GM19240 (cell line): ENCODE measurements around the gene COL27A1.

ENCODE experiments used
- DNase-seq: peaks from one replicate; pipeline ENCODE4 v3.0.0; 2011; ENCODE audit warnings: low spot score; ENCODE audit not compliant: insufficient read length

COL27A1 gene

DNA sequence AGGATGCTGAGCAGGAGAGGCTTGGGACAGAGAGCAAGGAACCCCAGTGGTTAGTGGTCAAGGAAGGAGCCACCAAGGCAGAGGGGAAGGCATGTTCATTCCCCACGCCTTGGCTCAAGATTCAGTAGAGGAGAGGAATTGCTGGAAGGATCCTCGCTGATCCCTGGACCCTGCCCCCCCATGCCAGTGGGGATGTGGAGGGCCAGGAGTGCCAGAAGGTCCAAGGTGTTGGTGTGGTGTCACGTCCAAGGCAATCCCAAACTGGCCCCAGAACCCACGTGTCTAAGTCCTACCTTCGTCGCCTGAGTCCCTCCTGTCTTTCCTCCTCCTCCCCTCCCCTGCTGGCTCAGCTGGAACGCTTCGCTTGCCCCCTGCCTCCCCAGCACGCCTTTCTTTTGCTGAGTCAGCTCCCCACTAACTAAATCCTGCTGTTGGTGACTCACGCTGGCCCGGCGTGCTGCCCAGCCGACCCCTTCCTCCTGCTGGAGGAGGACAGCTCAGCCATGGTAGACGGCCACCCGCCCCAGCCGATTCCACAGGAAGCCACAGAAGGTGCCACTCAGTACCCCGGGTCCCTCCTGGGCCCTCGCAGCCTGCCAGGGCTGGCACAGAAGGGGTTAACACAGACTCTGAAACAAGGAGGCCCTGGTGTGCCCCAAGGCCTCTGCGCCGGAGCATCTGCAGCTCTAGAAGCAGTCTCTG lies 130.0 kb downstream of the COL27A1 start:
- no peak for DNase-seq

DNA sequence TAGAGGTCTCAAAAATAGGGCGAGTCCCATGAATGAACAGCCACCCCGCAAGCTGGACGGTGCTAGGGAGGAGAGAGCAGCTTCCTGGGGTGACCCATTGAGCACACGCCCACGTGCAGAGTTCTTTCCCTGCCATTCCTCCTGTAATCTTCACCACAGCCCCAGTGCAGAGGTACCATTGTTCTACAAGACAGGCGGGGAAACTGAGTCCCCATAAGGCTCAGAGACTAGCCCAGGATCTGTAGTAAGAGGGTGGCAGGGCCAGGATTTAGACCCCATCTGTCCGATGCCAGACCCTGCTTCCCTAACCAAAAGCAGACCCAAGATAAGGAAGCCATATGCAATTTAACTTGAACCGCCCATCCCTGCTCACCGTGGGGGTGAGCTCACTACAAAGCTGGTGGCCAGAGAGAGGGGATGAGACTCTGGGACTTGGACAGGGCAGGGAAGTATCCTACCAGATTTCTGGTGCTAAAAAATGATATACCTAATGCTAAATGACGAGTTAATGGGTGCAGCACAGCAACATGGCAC lies 130.9 kb downstream of the COL27A1 start:
- DNase-seq = no peak

DNA sequence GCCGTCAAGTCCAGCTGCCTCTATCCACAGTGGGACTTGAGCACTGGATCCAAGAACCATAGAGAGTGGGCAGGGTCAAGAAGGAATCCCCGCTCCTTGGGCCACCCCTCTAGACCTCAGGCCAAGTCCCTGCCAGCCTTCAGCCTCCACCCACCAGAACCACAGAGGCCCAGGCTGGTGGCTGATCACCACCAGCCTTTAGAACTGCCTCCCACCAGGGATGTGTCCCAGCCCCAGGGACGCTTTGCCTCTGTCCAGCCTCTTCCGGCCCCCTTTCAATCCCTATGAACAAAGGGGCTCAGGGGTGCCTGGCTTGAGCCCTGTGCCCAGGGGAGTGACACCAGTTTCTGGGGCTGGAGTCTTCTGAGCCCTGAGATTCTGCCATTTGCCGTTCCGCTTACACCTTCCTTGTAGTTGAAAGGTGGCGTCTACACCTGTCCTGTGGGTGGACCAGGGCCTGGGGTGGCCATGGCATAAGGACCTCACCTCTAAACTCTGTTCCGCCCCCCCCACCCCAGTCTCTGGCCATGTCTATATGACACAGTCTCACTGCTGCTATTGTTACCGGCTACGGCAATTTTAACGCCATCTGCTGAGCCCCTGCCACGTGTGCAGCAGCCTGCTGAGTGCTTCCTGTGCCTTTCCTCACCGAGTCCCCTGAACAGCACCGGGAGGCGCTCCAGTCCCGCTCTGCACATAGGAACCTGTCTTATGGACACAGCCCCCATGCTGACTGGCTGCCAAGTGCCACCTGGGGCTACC lies 131.8 kb downstream of the COL27A1 start:
- DNase-seq = no peak

DNA sequence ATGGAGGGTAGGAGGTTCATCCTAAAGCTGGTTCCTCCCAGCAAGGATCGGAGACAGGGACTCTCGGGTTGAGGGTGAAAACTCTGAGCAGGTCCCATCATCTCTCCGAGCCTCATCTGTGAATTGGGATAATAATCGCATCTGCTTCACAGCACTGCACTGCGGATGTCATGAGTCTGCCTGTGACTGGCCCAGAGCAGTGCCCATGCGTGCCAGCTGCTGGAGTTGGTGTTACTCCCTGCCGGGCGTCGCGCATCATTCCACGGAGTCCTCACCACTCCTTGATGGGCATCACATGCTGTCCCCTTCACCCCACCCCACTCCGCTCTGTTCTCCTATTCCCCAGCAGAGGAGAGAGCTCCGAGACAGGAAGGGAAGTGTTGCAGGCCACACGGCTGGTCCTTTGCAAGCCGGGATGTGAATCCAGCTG lies 132.4 kb downstream of the COL27A1 start:
- no peak for DNase-seq

DNA sequence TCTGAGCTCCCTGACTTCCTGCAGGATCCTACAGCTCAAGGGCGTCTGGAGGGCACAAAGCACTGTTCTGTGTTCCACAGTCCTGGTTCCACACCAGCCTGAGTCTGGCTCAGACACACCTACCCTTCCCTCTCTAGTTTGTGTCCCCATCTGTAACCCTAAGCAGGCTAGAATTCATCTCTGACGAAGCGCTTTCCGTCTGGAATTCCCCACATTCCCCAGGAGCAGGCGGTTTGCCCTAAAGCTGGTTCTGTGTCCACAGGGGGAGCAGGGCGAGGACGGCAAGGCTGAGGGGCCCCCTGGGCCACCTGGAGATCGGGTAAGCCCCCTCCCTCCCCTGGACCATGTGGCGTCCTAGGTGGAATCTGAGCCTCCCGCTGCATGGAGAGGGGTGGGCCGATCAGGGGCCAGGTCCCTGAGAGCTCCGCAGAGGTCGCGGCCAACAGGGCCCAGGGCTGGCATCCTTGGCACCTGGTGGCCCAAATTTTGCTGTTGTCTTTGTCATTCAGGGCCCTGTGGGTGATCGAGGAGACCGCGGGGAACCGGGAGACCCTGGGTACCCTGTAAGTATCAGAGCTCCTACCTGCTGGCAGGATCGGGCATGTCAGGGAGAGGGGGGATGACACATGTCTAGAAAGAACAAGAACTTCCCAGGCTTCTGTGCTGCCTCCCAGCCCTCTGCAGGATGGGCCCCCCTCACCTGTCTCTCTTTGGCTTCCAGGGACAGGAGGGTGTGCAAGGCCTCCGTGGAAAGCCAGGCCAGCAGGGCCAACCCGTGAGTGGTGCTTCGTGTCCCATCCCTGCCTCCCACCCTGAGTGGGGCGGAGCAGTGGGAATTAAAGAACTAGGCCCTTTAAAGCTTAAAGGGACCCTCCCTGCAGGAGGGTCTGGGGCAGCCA lies 133.1 kb downstream of the COL27A1 start:
- DNase-seq = no peak

DNA sequence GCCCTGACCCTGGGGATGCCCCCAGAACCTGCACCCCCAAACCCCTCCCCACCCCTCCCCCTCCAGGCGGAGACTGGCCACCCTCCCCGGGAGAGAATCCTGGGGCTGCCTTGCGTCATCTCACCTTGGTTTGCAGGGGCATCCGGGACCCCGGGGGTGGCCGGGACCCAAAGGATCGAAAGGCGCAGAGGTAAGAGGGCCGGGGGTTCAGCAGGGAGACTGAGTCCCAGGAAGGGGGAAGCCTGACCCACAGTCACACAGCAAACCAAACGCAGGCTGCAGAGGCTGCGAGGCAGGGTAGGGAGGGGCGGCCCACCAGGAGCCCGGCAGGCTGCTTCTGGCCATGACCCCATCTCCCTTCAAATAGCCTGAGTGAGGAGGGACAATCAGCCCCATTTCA lies 133.8 kb downstream of the COL27A1 start:
- no peak for DNase-seq

DNA sequence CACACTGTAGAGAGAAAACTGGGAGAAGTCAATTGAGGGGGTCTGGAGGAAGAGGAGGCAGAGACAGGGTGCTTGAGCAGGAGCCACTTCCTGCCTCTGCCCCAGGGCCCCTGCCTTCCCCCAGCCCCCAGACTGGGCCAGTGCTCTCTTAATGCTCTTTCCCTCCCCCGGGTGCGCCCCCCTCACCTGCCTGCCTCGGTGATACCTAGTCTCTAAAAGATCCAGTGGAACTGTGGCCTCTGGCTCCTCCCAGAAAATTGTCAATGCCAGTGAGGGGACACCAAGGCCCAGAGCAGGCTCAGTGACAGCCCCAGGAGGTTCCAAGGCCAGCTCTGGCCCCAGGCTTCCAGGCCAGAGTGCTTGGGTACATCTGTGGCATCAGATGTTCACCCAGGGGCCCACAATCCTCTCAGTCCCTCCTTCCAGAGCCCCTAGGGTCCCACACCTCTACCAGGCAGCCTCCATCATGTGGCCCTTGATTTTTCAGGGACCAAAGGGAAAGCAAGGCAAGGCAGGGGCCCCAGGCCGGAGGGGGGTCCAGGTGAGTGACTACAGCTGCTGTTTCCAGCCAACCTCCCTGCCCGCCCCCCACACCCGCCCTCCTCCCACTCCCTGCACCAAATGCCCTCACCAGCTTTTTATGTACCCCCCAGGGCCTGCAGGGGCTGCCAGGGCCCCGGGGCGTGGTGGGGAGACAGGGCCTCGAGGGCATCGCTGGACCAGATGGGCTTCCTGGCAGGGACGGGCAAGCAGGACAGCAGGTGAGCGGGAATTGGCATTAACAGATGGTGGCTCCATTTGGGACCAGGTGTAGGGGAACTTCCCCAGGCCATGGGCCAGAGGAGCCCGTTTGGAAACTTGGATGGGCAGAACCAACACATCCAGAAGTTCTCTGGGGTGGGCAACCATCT lies 134.5 kb downstream of the COL27A1 start:
- no peak for DNase-seq

DNA sequence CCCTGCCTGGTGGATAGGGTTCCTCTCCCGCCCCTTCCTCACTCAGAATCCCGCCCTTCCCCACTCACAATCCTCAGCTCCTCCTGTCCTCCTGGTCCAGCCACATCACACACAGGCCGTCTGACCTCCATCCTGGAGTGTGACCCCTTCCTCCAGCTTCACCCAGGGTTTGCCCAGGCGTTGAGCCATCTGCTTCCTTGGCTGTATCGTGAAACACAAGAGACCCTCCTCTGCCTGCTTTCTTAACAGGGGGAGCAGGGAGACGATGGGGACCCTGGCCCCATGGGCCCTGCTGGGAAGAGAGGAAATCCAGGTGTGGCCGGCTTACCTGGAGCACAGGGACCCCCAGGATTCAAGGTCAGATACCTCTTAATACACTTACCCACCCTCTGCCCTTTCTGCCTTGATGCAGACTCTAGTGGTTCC lies 135.2 kb downstream of the COL27A1 start:
- DNase-seq = no peak

DNA sequence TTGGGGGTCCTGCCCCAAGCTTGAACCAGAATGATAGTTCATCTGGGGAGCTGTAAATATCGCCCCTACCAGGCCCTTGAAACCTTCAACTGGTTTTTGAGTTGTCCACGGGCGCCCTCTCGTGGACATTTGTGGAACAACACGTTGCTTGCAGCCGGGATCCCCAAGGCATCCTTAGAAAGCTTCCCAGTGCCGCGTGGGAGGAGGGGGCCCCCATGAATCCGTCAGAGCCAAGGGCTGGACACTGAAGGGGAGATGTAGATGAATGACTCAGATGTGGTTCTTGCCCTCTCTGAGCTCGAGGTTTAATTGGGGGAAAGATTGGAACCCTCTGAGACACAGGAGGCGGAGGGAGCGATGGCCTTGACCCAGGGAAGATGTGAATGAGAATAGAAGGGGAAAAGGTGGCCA lies 135.7 kb downstream of the COL27A1 start:
- peak; percentile 30 for DNase-seq

DNA sequence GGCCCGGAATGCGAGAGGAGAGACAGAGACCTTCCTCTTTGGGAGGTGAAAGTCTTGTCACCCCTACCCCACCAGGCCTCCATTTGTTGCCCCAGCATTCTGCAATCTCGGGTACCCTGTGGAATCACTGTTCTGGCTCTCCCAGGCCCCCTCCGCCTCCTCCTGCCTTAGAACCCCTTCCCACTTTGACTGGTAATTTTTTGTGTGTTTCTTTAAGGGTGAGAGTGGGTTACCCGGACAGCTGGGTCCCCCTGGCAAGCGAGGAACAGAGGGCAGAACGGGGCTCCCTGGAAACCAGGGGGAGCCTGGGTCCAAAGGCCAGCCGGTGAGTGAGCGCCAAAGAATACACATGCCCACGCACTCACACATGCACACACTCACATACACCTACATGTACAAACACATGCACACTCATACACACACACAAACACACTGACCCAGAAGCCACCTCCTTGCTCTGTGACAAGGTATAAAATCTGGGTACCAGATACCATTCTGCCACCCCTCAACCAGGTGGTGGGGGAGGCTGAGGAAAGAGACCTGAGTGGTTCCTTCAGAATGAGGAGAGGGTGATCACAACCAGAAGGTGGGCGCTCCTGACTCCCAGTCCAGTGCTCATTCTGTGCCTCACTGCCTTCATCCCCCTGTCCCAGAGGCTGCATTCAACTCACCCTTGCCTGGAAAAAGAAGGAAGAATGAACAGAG lies 136.7 kb downstream of the COL27A1 start:
- DNase-seq = no peak

DNA sequence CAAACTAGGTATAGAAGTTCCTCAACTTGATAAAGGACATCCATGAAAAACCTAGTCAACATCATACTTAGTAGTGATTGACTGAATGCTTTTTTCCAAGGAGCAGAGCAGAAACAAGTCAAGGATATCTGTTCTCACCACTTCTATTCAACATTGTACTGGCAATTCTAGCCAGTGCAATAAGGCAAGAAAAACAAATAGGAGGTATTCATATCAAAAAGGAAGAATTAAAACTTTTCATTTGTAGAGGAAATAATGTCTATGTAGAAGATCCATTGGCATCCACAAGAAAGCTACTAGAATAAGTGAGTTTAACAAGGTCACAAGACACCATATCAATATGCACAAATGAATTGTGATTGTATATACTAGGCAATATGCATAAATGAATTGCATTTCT lies 139.3 kb downstream of the COL27A1 start:
- DNase-seq = no peak

DNA sequence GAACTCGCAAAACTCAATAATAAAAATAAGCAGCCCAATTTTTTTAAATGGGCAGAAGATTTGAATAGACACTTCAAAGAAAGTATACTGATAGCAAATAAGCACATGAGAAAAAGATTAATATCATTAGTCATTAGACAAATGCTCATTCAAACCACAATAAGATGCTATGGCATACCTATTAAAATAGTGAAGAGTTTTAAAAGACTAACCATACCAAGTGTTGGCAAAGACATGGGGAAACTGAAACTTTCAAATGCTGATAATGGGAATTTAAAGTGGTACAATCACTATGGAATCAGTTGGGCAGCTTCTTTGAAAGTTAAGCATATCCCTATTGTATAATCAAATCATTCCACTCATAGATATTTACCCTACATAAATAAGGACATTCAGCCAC lies 141.0 kb downstream of the COL27A1 start:
- DNase-seq = no peak

DNA sequence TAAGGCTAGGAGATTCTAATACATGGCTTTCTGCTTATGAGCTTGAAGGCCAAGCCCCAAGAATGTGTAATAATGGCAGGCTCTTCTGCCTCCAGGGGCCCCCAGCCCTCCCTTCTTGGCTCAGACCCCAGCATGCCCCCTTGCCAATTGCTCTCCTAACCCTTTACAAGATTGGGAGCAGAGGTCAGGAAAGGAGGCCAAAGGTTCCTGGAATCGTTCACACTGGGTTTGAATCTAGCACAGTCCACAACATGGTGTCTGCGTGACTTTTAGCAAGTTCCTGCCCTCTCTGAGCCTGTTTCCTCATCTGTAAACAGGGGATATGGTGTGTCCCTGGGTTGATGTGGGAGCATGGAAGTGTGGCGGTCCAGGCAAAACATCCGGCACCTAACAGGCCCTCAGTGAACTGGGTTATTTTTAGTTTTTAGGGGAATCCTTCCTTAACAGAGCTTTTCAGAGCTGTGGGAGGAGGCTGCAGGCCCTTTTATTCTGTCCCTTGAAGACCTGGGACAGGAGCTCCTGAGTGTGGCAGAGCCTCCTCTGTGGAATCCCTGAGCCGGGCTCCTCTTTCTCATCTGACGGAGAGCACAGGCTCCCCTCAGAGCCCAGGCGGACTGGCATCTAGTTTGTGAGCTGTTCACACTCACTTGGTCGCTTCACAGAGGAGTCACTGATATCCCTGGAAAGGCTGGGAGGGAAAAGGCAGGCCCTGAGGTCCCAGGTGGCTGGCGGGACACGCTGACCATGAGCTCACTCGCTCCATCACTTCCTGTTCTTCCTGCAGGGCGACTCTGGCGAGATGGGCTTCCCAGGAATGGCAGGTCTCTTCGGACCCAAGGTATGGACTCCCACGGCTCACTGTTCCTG lies 144.2 kb downstream of the COL27A1 start:
- no peak for DNase-seq

DNA sequence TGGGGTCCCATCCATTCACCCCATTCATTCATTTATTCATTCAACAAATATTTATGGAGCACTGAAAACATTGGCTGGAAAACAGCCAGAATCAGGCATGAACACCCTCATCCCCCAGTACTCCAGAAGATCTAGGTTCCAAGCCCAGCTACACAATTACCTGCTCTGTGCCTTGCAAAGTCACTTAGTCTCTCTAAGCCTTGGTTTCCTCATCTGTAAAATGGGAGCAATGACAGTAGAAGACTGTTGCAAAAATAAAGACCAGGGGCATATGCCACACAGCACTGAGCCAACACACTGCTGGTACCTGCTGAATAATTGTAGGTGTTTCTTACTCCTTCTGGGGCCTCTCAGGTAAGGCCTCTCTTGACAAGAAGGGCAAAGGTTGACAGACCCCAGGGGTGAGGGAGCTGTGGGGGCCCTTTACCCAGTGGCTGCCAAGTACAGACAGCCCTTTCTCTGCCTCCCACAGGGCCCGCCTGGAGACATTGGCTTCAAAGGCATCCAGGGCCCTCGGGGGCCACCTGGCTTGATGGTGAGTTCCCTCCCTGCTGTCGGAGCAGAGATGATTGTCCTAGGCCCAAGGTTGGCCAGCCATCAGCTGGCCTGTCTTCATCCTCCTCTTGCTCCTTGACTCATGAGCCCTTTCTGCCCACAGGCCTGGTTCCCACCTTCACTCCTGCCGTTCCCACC lies 145.0 kb downstream of the COL27A1 start:
- no peak for DNase-seq

DNA sequence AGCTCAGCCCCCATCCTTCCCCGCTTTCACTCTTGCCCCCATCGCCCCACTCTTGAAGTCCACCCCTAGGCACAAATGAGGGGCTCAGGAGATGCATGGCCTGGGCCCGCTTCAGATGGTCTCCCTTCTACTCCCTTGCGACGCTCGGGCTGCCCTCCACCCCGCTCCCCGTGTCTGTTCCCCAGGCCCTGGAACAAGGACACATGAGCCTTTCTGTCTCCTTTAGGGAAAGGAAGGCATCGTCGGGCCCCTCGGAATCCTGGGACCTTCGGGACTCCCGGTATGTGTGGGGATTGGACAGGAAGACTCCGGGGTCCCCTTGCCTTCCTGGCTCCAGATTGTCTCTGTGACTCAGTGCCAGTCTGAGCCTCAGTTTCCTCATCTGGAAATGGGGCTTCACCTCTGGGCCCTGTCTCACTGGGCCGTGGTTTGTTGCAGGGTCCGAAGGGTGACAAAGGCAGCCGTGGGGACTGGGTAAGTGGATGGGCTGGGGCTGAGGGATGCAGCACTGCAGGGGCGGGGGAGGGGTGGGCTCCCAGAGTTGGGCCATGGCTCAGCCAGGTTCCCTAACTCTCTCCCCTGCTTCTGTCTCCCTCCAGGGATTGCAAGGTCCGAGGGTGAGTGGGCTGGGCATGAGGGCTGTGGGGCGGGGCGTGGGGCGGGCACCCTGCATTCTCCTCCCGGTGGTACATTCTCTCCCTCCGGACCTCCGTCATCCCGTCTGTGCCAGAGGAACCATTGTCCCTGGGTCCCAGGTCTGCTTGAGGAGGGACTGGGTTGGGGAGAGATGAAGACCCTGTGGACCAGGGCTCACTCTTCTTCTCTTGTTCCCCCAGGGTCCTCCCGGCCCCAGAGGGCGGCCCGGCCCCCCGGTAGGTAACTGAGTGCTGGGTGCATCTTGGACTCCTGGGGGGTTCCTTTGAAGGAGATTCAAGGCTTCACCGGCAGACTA lies 145.8 kb downstream of the COL27A1 start:
- DNase-seq = no peak

DNA sequence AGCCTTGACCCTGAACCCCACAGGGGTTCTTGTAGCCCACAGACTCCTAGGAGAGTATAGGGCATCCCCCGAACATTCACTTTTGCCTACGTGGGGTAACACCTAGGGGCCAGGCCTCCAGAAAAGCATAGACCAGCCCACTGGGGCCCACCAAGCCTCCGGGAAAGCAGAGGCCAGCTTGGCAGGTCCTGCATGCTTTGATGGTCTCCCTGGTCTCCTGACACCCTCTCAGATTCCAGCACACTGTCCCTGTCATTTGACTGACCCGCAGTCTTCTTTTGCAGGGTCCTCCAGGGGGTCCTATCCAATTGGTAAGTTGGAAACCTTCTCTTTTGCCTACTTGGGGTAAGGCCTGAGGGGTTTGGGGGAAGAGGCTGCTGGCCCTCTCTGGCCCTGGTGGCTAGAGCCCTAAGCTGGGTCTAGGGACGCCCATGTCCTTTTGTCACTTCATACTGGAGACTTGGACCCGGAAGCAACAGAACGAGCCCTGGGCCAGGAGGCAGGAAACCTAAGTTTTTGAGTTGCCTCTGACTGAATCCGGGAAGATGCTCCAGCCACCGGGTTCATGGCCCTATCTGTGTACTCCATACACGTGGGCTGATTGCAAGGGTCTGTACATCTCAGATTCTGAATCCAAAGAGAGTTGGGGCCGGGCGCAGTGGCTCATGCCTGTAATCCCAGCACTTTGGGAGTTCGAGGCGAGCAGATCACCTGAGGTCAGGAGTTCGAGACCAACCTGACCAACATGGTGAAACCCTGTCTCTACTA lies 146.6 kb downstream of the COL27A1 start:
- no peak for DNase-seq

DNA sequence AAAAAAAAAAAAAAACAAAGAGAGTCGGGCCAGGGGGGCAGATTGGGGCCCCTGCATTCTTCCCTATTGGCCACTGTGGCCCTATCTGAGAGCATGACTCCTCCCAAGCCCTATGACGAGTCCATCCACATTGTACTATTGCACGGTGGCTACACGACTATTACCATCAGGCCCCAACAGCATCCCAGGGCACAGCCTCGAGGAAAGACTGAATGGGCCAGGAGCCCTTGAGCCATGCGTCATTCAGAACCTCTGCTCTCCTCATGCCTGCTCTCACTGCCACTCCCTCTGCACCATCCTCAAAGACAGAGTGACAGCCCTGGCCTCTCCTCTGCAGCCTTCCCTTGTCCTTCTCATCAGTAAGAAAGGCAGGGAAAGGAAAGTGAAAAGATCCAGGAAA lies 147.4 kb downstream of the COL27A1 start:
- DNase-seq = no peak
